ENCODE measurements around the gene TET1. TPM values are rescaled to one million over a fixed set of nuclear protein-coding genes. Genes with fewer than 3 reads are reported as not detected.
A peak's percentile ranks its signal among the peaks of the same experiment; 100 is the strongest.

The TET1 gene
- total RNA-seq, 1 donor from 2014 or later = 29.0 TPM

- Mint-ChIP-seq H3K27ac (no peak overlapping the region), H3K4me3 (no peak overlapping the region), H3K36me3 (no peaks in the 10 kb centered on the region), H3K9me3 (no peaks in the 10 kb centered on the region), H3K4me1 (ENCODE audit: unreplicated experiment) (no peaks in the 10 kb centered on the region), H3K27me3 (no peaks in the 10 kb centered on the region)
- DNase-seq (ENCODE audit: extremely low spot score, unreplicated experiment) = no peak
- TF ChIP-seq, protein P1, sequence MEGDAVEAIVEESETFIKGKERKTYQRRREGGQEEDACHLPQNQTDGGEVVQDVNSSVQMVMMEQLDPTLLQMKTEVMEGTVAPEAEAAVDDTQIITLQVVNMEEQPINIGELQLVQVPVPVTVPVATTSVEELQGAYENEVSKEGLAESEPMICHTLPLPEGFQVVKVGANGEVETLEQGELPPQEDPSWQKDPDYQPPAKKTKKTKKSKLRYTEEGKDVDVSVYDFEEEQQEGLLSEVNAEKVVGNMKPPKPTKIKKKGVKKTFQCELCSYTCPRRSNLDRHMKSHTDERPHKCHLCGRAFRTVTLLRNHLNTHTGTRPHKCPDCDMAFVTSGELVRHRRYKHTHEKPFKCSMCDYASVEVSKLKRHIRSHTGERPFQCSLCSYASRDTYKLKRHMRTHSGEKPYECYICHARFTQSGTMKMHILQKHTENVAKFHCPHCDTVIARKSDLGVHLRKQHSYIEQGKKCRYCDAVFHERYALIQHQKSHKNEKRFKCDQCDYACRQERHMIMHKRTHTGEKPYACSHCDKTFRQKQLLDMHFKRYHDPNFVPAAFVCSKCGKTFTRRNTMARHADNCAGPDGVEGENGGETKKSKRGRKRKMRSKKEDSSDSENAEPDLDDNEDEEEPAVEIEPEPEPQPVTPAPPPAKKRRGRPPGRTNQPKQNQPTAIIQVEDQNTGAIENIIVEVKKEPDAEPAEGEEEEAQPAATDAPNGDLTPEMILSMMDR (conservative IDR thresholded peaks at IDR 0.05) = no peak
Observed at GRCh38 chr10:68536973-68537372, 23.2 kb upstream of the TET1 start.

DNA sequence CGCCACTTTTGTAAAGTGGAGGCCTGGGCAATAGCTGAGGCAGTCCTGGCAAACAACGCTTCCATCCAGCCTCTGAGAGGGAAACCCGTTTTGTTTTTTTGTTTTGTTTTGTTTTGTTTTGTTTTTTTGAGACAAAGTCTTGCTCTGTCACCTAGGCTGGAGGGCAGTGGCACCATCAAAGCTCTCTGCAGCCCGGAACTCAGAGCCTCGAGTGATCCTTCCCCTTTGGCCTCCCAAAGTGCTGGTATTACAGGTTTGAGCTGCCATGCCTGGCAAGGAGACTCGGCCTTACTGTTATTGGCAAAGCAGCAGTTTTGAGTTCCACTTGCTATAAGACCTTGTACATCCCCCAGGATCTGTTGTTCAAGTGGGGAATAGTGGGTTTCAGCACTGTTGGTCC is 22.3 kb upstream of the TET1 start:
- no peaks in the 10 kb centered on the region for H3K9me3 Mint-ChIP-seq
- no peaks in the 10 kb centered on the region for H3K4me1 Mint-ChIP-seq (ENCODE audit: unreplicated experiment)
- H3K27me3 Mint-ChIP-seq = no peaks in the 10 kb centered on the region
- H3K36me3 Mint-ChIP-seq = no peaks in the 10 kb centered on the region
- H3K27ac Mint-ChIP-seq = no peak overlapping the region
- no peak for DNase-seq (ENCODE audit: extremely low spot score, unreplicated experiment)
- no peak overlapping the region for H3K4me3 Mint-ChIP-seq
- TF ChIP-seq, protein P1 (conservative IDR thresholded peaks at IDR 0.05) = no peak

DNA sequence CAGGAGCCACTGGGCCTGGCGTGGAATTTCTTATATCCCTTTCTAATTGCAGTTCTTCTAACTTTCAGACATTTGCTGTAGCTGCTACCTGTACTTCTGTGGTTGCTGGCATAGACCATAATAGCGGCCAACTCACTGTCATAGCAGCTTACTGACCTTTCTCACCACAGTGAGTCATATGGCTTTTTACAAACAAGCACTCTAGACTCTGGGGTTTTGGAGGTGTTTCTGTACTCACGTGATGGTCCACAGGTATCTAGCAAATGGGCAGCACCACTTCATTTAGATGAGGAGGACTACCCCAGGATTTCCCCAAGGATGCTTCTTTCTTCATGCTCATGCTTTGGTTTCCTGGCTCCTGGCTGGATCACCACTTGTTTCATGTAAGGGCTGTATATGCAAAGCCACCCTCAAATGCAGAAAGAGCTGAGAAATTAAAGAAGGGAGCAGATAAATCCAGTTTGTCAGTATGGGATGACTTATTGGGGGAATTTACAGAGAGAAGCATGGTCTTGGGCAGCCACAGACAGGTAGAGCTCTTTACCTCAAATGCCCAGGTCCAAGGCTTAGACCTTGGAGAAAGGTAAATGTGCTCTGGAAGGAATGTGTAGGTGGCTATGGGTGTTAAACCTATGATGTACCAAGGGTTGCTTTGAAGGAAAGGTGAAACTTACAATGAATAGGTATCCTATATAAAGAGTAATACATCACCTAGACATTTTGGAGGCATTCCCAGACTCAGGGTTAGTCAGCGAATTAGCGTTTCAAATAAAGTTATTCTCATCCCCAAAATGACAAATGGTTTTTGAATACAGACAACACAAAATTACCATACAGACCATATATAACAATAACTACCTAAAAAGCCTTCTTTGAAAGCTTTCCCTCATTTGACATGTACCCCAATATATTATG is 16.9 kb upstream of the TET1 start:
- no peaks in the 10 kb centered on the region for H3K36me3 Mint-ChIP-seq
- no peaks in the 10 kb centered on the region for H3K27me3 Mint-ChIP-seq
- H3K4me3 Mint-ChIP-seq = no peak overlapping the region

GRCh38 chr10:68550747-68551411 is 9.3 kb upstream of the TET1 start:
- H3K27ac Mint-ChIP-seq = peak overlapping the region; percentile 36
- TF ChIP-seq, protein P1 (conservative IDR thresholded peaks at IDR 0.05) = peak; percentile 78
- H3K27me3 Mint-ChIP-seq = no peaks in the 10 kb centered on the region
- peaks cover 5% of the 10 kb centered on the region for H3K9me3 Mint-ChIP-seq
- no peak for DNase-seq (ENCODE audit: extremely low spot score, unreplicated experiment)
- no peak overlapping the region for H3K4me3 Mint-ChIP-seq
- H3K36me3 Mint-ChIP-seq = no peaks in the 10 kb centered on the region
- H3K4me1 Mint-ChIP-seq (ENCODE audit: unreplicated experiment) = peaks cover 10% of the 10 kb centered on the region

More for the DNA sequence above, 16.9 kb upstream of the TET1 start:
- DNase-seq (ENCODE audit: extremely low spot score, unreplicated experiment) = no peak
- Mint-ChIP-seq H3K4me1 (ENCODE audit: unreplicated experiment) (no peaks in the 10 kb centered on the region), H3K9me3 (no peaks in the 10 kb centered on the region), H3K27ac (no peak overlapping the region)
- TF ChIP-seq, protein P1 (conservative IDR thresholded peaks at IDR 0.05) = no peak

- TF ChIP-seq, protein P1 (conservative IDR thresholded peaks at IDR 0.05) = no peak
- no peak overlapping the region for H3K4me3 Mint-ChIP-seq
- no peak for DNase-seq (ENCODE audit: extremely low spot score, unreplicated experiment)
- H3K27me3 Mint-ChIP-seq = no peaks in the 10 kb centered on the region
- H3K4me1 Mint-ChIP-seq (ENCODE audit: unreplicated experiment) = peaks cover 10% of the 10 kb centered on the region
- H3K27ac Mint-ChIP-seq = no peak overlapping the region
- H3K36me3 Mint-ChIP-seq = no peaks in the 10 kb centered on the region
- H3K9me3 Mint-ChIP-seq = peaks cover 5% of the 10 kb centered on the region
Observed at GRCh38 chr10:68553138-68553537, 7.0 kb upstream of the TET1 start.
